Activated CD8-positive, alpha-beta memory T cell treated with anti-CD3 and anti-CD28 coated beads, Interleukin-2, amount 50 U/mL, for 24 hours (primary cell): Measurements from ENCODE around the gene SLAMF9.
A peak's percentile ranks its signal among the peaks of the same experiment; 100 is the strongest.

ENCODE experiments used
- DNase-seq: peaks from one replicate; pipeline ENCODE4 v3.0.0-alpha.2; 2020; ENCODE audit errors: extremely low read depth

Gene SLAMF9

DNA sequence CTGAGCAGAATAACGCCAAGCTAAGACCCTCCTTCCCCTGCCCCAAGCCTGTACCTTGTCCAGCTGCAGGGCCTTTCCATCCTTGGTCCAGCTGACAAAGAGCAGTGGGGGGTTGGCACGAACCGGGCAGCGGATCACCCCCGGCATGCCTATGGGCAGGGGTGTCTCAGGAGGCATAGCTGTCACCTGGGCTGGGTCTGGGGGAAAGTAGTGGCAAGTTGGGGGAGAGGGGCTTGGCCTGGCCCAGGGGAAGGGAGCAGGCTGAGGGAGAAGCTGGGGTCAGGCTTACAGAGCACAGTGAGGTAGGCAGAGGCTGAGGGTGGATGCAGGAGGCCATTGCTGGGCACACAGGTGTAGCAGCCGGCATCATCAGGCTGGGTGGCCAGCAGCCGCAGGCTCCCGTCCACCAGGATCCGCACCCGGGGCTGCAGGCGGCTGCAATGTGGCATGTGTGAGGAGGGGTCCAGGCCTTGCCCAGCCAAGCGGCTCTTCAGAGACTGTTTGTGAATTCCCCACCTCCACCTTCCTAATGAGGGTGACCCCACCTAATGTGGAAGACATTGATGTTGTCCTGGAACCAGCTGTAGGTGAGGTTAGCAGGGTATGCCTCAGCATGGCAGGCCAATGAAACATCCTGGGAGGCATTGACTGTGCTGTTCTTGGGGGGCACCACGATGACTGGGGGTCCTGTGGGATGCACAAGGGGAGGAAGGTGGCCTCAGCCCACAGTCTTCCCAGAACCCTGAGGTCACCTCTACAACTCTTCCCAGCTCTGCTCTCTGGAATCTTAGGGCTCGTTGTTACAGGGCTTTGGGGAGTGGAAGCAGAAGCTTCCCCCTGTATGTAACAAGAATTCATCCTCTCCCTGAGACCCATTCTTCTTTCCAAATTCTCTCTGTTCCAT is 19.6 kb downstream of the SLAMF9 start:
- no peak for DNase-seq

DNA sequence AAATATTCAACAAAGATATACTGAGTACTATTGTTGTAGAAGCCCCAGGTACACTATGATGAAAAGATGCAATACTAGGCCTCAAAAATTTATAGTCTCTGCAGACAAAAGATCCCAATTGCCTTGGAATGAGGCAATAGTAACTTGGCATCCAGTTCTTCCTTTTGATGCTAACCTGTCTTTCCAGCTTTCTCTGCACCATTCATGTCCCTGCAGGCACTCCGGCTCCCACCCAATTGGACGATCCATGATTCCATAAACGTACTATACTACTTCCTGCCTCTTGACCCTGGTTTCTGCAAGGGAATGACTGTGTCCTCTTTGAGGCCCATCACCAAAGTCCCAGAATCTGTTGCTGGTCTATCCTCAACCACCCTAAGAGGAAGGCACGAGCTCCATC is 20.7 kb downstream of the SLAMF9 start:
- DNase-seq, result no peak

DNA sequence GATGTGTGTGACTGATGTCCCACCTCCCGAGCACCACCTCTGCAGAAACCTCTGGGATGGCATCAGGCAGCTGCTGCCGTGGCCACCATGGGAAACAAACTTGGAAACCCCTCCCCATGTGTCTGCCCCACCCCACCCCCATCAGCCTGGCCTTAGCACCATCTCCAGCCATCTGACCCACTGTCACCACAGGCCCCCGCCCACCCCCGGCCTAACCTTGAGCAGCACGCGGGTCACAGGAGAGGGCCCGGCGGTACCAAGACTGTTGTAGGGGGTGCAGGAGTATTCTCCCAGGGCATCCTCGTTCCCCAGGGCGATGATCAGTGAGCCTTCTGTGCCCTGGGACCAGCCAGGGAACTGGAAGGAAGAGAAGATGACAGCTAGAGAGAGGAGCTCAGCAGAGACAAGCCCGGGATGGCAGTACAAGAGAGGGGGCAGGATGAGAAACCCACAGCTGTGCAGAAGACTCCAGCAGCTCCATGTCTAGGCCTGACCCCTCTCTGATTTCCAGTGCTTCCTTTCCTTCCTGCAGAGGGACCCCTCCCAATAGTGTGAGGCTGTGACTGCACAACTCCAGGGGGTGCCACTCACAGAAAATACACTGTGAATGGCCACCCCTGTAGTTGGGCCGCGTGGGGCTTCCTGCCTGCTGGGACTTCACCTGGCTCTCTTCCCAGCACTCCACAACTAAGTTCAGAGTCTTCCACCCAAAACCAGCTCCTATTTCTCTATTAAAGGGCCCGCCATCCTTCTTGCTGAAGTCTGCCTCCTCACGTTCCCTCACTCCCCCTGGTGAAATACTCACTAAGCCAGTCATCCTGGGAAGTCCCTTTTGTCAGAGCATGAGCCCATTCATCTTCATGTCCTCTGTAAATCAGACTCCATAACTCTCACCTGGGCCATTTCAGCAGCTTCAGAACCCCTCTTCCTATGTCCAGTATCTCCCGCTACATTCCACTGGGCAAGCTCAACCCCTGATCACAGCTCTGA is 21.4 kb downstream of the SLAMF9 start:
- DNase-seq, result no peak

DNA sequence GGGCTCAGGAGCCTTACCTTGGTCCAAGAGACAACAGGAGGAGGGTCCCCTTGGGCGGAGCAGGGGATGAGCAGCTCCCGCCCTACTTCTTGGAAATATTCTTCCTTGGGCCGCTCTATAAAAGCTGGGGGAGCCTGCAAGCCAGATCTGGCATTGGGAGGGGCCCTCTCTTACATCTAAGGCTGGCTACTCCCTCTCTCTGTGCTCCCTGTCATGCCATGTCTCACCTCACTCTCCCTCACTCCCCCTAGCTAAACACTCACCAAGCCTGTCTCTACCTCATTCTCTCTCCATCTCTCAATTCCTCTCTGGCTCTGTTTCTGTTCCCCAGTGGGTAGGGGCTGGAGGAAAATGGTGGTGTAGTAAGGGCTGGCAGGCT is 22.3 kb downstream of the SLAMF9 start:
- no peak for DNase-seq

DNA sequence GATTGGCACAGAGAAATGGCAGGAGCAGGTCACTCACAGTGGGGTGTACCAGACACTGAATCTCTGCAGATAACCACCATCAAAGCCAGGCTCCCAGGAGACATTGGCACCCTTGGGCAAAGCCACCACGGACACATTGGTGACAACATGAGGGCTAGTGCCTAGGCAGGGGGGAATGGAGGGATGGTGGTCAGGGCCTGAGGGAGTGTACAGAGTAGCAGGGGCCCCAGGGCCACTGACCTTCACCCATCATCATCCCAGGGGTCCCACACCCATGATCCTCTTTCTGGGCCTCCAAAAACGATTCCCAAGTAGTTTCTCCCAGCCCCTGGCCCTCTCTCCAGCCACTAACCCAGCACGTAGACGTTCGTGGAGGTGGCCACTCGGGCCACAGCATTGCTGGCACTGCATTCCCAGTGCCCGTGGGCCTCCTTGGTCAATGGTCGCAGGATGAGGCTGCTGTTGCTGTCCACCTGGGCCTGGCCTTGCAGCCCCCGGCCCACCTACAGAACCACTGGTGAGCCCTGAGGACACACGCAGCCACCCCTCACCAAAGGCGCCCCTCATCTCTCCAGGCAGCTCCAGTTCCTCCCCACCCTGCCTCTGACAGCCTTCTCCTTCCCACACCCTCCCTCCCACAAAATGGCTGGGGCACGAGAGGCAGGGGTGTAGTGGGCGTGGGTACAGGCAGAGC is 22.8 kb downstream of the SLAMF9 start:
- DNase-seq, result no peak

DNA sequence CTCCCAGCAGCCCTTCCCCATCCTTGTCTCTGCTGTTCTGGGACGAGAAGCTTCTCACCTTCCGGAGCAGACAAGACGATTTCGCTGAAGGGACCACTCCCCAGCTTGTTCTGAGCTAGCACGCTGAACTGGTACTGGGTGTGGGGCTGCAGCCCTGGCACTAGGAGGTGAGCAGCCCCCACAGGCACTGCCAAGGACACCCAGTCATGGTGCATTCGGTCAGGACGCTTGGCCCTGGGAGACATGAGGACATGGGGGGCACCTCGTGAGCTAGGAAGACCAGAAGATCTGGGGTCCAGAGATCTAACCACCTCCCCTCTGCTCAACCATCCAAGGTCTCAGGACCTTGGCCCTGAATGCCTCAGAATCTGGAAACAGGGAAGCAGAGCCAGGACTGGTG is 23.4 kb downstream of the SLAMF9 start:
- DNase-seq, result no peak

DNA sequence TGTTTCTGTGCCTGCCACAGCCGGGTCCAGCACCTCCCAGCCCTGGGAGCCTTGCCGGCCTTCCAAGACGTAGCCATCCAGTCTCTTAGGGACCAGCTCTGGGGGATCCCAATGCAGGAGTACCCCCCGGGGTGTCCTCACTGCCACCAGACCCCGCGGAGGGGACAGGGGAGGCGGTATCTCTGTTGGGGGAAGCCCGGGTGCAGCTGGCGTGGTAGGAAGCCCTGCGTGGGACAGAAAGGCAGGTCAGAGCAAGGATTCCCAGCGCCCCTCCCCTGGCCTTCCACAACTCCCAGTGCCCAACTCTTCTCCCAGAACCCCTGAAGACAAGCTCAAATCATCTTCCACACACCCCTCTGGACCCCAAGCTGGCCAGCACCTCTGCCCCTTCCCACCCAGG is 23.8 kb downstream of the SLAMF9 start:
- no peak for DNase-seq

DNA sequence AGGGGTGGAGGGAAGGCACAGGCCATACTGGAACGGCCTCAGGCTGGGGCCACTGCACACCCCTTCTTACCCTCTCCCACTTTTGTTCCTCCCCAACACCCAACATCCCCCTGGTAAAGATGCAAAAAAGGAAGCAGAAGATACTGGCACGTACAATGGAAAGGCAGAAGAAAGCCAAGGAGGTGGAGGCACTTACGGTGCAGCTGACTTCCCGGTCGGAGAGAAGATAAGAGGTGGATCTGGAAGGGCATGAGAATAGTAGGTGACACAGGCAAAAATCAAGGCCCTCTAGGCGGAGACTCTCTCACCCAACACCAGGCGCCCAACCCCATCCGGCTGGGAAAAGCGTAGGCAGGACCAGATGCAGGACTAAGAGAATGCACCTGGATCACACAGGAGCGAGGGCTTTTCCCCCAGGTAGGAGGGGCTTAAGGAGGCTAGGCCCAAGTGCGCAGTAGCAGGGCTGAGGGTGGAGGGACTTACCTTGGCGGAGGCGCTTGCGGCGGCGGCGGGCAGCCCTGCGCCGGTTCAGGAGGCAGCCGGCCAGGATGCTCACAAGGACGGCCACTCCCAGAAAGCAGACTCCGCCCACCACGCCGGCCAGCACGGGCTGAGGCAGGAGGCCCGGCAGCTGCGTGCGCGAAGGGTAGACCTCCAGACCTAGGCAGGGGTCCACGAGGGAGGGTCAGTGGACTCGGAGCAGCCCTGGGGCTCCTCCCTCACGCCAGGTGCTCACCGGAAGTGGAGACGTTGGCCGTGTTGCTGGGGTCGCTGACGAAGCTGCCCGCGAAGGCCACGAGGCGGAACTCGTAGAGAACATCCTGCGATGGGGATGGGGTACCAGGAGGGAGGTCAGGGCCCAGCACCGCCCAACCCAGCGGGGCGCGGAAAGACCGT is 24.6 kb downstream of the SLAMF9 start:
- DNase-seq, result no peak

DNA sequence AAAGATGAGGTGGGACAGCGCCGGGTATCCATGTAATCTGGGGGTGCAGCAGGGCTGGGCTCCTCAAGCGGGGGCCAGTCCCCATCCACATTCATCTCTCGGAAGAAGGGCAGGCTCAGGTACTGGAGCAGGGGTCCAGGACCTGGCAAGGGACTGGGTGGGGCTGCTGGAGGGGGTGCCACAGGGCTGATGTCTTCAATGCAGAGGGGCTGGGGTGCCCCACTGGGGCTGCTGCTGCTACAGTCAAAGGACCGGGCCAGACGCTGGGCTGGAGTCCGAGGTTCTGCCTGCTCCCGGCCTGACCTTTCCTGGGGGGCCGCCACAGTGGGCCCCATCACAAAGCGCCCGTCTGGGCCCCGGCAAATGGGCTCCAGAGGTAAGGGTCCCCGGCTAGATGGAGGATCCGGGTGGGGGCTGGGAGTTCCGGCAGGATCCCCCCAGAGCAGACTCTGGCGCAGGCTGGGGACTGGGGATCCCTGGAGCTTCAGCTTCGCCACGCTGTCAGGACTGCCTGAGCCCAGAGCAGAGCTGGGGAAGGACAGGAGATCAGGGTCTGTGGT is 25.5 kb downstream of the SLAMF9 start:
- no peak for DNase-seq

DNA sequence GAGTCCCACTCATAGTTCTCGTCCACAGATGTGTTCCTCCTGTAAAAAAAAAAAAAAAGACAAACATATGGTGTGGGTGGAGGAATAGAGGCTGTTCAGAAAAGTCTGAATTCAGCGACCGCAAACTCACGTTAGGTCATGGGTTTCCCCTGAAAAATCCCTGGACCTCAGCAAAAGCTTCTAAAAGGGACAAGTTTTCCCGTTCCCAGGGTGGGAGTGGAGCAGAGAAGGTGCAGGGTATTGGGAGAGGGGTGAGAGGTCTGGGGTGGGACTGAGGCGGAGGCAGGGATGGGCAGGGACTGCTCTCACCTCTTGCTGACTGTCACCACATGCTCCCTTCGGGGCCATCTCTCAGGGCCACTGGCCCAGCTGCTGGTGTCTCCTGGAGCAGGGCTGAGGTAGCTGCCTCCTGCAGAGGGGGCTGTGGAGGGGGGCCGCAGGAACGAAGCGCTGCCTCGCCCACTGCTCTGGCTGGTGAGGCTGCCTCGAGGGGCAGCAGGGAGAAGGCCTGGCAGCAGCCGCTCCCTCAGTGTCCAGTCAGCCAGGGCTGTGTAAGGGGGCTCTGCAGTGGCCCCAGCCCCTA is 26.1 kb downstream of the SLAMF9 start:
- DNase-seq, result no peak

DNA sequence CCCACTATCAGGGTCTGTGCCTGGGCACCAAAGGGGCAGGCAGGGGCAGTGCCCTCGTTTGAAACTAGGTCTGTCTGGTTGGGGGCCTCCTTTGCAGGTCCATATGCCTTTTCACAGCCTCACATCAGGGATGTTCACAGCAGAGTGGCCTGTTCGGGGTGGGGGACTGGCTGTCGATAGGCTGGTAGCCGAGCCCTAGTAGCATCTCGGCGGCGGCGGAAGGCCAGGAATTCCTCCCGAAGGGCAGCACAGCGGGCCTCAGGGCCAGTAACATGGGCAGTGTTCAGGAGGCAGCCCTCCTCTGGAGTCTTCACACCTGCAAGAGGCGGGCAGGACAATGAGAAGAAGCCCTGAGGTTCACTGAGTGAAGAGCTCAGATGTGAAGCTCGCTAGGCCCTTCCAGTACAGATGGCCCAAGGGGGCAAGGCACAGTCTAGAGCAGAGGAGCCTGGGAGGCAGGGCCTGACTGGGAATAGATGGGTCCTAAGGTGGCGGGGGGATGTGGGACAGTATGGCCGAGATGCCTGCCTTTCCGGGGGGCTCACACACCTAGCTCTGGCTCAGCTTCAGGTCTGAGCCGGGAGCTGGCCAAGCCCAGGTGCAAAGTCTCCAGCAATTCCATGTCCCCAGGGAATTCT is 26.7 kb downstream of the SLAMF9 start:
- DNase-seq, result no peak

DNA sequence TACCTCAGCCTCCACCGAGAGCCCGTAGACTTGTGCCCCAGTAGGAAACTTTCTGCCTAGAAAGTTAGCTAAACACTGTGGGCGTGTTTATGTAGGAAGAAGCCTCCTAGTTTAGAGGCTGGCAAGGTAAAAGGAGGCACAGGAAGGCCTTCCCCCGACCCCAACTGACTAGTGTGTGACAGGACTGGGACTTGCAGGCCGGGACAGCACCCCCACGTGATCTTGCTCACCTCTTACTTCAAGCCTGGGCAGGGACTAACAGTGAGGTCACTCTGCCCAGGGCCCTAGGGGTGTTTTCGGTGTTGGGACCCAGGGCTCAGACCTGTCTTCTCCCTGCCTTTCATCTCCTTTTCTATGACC is 28.3 kb downstream of the SLAMF9 start:
- no peak for DNase-seq

DNA sequence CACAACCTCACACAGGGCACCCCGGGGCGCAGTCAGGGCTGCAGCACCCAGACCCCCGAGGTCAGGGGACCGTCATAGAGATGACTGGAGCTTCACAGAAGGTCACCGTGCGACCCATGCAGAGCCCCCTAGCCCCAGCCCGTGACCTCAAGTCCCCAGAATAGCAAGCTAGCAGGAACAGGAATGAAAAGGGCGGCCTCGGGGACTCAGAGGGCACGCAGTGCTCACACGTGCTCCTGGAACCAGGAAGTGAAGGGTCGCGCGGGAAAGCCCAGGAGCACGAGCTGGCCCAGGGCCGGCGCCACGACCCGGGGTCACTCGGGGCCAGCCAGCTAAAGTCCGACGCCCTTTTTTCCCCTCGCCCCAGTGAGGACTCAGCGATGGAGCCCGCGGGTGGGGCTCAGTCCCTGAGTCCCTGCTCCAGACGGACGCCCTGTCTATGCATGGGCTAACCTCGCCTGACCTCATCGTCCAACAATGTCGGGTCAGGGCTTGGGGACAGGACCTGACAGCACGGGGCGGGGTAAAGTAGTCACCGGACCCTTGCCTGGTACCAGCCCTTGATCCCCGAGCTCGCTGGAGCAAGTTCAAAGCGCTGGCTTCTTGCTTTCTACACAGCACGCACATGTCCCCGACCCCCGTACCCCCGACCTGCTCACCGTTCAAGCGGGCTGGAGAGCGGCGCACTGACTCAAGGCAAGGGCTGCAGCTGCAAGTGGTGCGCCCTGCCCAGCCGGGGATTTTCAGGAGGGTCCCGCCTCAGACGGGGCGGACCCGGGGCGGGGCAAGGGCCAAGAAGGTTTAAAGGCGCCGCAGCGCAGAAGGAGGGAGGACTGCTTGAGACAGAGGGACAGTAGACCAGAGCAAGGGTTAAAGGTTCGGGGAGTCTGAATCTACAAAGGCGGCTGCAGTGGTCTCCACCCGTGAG is 29.0 kb downstream of the SLAMF9 start, which contains the start of gene TAGLN2:
Gene TAGLN2, minus strand, starts transcription at position 717 of the 928 bp plus-strand sequence. CDS start 4,998 bp downstream, outside the sequence.
- DNase-seq, result peak; percentile 71

DNA sequence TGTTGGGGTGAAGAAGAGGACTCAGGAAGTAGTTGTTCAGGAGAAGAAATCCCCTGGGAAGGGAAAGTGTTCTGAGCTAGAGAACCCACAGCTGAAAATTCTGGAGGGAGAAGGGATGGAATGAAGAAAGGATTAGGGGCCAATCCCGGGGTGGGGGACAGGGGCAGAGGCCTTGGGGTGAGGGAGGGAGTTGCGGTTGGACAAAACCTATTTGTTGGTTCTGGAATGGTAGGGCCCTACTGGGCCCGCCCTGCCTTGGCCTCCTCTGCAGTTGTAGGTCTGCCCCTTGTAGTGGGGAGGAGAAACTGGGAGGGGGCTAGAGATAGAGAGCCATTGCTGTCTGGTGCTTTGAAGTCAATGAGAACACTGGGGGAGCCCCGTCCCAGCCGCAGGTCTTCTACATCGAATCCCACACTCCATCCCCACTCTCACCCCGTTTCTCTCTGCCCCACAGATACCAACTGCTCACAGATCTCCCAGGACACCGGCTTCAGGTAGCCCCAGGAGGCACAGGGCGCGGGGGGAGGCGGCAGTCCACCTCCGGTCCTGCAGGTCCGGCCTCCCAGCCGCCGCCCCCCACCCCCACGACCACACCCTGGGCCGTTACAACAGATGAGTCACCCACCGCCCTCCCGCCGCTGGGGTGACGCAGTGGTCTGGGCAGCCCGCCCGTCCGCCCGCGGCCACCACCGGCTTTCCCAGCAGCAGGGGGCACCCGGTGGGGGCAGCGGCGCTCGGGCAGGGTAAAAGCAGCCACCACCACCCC is 29.8 kb downstream of the SLAMF9 start:
- DNase-seq, result no peak

DNA sequence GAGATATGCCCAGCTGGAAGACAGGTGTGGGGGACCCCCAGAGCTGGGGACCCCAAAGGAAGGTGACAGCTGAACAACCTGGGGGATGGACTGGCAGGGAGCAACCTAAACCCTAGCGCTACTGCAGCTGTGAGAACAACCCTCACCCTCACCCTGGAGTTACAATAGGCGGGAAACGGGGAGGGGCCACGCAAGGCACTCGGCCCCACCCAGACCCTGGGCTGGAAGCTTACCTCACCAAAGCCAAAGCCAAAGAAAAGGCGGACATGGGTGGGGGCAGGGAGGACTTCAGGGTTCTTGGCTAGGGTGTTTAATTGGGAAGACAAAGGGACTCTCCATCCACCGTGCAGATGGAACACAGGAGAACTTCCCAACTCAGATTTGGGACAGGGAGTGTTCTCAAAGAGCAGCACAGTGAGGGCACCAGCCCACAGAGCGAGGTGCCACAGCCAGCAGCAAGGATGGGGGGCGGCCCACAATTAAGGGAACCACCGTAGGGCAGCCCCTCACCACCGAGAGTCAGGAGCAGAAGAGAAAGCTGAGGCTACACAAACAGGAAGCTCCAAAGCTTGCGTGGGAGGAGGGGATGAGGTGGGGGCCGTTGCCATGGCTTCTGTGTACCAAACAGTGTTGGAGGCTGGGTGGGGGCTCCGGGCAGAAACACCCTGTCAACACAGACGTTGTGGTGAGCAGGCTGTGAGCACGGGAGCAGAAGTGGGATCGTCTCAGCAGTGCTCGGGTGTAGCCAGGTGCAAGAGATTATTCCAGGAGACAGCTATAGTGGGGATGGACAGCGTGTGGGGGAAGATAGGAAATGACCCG is 30.6 kb downstream of the SLAMF9 start:
- DNase-seq, result no peak

DNA sequence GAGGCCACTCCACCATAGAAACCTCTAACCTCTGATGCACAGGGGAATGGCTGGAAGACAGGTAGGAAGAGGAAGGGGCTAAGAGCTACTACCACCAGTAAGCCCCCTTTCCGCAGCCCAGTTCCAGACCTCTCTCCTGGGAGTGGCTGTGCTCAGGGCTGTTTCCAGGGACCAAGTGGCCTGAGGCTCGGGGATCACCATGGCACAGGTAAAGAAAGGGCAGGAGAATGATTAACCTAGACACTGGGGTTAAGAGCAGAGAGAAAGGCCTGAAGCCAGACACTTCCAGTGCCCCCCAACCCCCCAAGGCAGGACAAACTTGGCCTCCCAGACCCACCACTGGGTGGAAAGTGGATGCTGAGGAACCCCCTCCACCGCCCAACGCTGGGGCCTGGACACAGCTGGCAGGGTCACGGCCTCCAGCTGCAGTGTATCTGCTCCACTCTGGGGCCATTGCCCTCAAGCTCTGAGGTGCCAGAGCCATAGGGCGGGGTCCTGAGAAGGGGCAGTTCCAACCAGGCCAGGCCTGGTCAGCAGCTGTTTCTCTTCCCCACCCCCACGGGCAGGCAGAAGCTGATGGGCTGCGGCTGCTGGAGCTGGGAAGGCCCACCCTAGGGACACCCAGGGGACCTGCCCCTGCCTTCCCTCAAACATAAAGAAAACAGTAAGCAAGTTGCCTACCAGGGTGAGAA is 31.4 kb downstream of the SLAMF9 start:
- no peak for DNase-seq
